Measurements from ENCODE around the gene SAP30BP. TPM values are rescaled to one million over a fixed set of nuclear protein-coding genes. Genes with fewer than 3 reads are reported as not detected.
A peak's percentile ranks its signal among the peaks of the same experiment; 100 is the strongest.

Gene SAP30BP
- total RNA-seq, 5 donors from 2014 or later (not counting 1 experiment from before 2014, with no cell fraction given): 124 to 191 (median 128) TPM

GRCh38 chr17:75743625-75744206, 76.6 kb downstream of the SAP30BP start:
- WGBS (ENCODE audit: insufficient coverage): 89% methylated on average over 22 of the region's 25 CpGs
- Mint-ChIP-seq H3K36me3 (no peaks in the 10 kb centered on the region), H3K27ac (no peak overlapping the region), H3K4me1 (peaks cover 3 to 6% (median 4%) of the 10 kb centered on the region in 3 donors), H3K4me3 (no peak overlapping the region), H3K27me3 (peaks cover 0 to 3% of the 10 kb centered on the region in 2 donors), H3K9me3 (no peaks in the 10 kb centered on the region)
- Histone ChIP-seq H3K36me3 (ENCODE audit: control insufficient read depth in 2 of 2, extremely low read depth in 1 of 2, insufficient read depth in 1 of 2, low read length in 1 of 2) (no peaks in the 10 kb centered on the region), H3K9me3 (no peaks in the 10 kb centered on the region), H3K27me3 (replicated peaks in 1 of 2; ENCODE audit: control insufficient read depth in 2 of 2, extremely low read depth in 1 of 2, insufficient read depth in 2 of 2, low read length in 1 of 2) (peaks cover 0 to 8% of the 10 kb centered on the region in 2 experiments), H3K27ac (ENCODE audit: low read length) (no peak overlapping the region), H3K4me3 (ENCODE audit: control insufficient read depth in 1 of 2, extremely low read depth in 1 of 2, low read length in 1 of 2) (no peak overlapping the region), H3K4me1 (ENCODE audit: control insufficient read depth in 1 of 2, extremely low read depth in 1 of 2, insufficient read depth in 2 of 2, low read length in 2 of 2) (peaks cover 0 to 7% of the 10 kb centered on the region in 2 experiments)
- ChIA-PET POLR2A (interaction anchor here in 1 of 2 donors (0.7 kb wide), 1 partner anchor 12 kb away, joined by 3 read pairs; no protein-coding TSS in a partner anchor), CTCF (no interaction called here)
- DNase-seq (no peak), ATAC-seq (replicated peaks in 1 of 4) (no peak)

GRCh38 chr17:75748706-75749105, 81.6 kb downstream of the SAP30BP start:
- H3K4me3 Mint-ChIP-seq: no peak overlapping the region
- ChIA-PET CTCF (interaction anchor here (0.6 to 4.0 kb wide), 12 partner anchors 16 to 631 kb away, joined by 3 to 49 read pairs (median 4); partner anchors contain the start of genes SMIM5 (in 2 of the 2), GALK1 (in 1 of the 2), RECQL5 (in 1 of the 2) and SAP30BP (in 1 of the 2)), POLR2A (interaction anchor here in 1 of 2 donors (0.6 kb wide), 1 partner anchor 27 kb away, joined by 3 read pairs; no protein-coding TSS in a partner anchor)
- Histone ChIP-seq H3K4me1 (ENCODE audit: control insufficient read depth in 1 of 2, extremely low read depth in 1 of 2, insufficient read depth in 2 of 2, low read length in 2 of 2) (peaks cover 0 to 23% of the 10 kb centered on the region in 2 experiments), H3K4me3 (ENCODE audit: control insufficient read depth in 1 of 2, extremely low read depth in 1 of 2, low read length in 1 of 2) (no peak overlapping the region), H3K27ac (ENCODE audit: low read length) (no peak overlapping the region), H3K9me3 (no peaks in the 10 kb centered on the region), H3K36me3 (ENCODE audit: control insufficient read depth in 2 of 2, extremely low read depth in 1 of 2, insufficient read depth in 1 of 2, low read length in 1 of 2) (no peaks in the 10 kb centered on the region), H3K27me3 (replicated peaks in 1 of 2; ENCODE audit: control insufficient read depth in 2 of 2, extremely low read depth in 1 of 2, insufficient read depth in 2 of 2, low read length in 1 of 2) (peaks cover 0 to 4% of the 10 kb centered on the region in 2 experiments)
- ATAC-seq (replicated peaks in 1 of 4) (no peak), DNase-seq (no peak)
- no peaks in the 10 kb centered on the region for H3K9me3 Mint-ChIP-seq
- peaks cover 12 to 15% (median 15%) of the 10 kb centered on the region in 3 donors for H3K4me1 Mint-ChIP-seq
- H3K36me3 Mint-ChIP-seq: no peaks in the 10 kb centered on the region
- no peak overlapping the region for H3K27ac Mint-ChIP-seq
- WGBS (ENCODE audit: insufficient coverage): 100% methylated on average over 1 of the region's 9 CpGs
- H3K27me3 Mint-ChIP-seq: peaks cover 0 to 3% of the 10 kb centered on the region in 2 donors

GRCh38 chr17:75749545-75750389, 82.6 kb downstream of the SAP30BP start:
- Mint-ChIP-seq H3K9me3 (no peaks in the 10 kb centered on the region), H3K4me3 (no peak overlapping the region), H3K36me3 (no peaks in the 10 kb centered on the region), H3K4me1 (peaks cover 16 to 21% (median 18%) of the 10 kb centered on the region in 3 donors), H3K27me3 (peaks cover 0 to 3% of the 10 kb centered on the region in 2 donors), H3K27ac (no peak overlapping the region)
- no peaks in the 10 kb centered on the region for H3K9me3 ChIP-seq
- ChIA-PET CTCF (interaction anchor here (0.6 to 4.0 kb wide), 14 partner anchors 10 to 320 kb away, joined by 3 to 49 read pairs (median 4); partner anchors contain the start of genes SMIM5 (in 2 of the 2), RECQL5 (in 1 of the 2) and SAP30BP (in 1 of the 2)), POLR2A (no interaction called here)
- H3K27ac ChIP-seq (ENCODE audit: low read length): no peak overlapping the region
- peak; percentile 60 to 70 (median 60) for ATAC-seq (replicated peaks in 1 of 4)
- peaks cover 0 to 34% of the 10 kb centered on the region in 2 experiments for H3K4me1 ChIP-seq (ENCODE audit: control insufficient read depth in 1 of 2, extremely low read depth in 1 of 2, insufficient read depth in 2 of 2, low read length in 2 of 2)
- peak; percentile 59 to 91 (median 83) for DNase-seq
- H3K27me3 ChIP-seq (replicated peaks in 1 of 2; ENCODE audit: control insufficient read depth in 2 of 2, extremely low read depth in 1 of 2, insufficient read depth in 2 of 2, low read length in 1 of 2): peaks cover 0 to 4% of the 10 kb centered on the region in 2 experiments
- no peaks in the 10 kb centered on the region for H3K36me3 ChIP-seq (ENCODE audit: control insufficient read depth in 2 of 2, extremely low read depth in 1 of 2, insufficient read depth in 1 of 2, low read length in 1 of 2)
- no peak overlapping the region for H3K4me3 ChIP-seq (ENCODE audit: control insufficient read depth in 1 of 2, extremely low read depth in 1 of 2, low read length in 1 of 2)
- WGBS (ENCODE audit: insufficient coverage): 17% methylated on average over 16 of the region's 20 CpGs

GRCh38 chr17:75750661-75751423, 83.7 kb downstream of the SAP30BP start:
- Mint-ChIP-seq H3K9me3 (no peaks in the 10 kb centered on the region), H3K27ac (no peak overlapping the region), H3K4me1 (peaks cover 19 to 24% (median 21%) of the 10 kb centered on the region in 3 donors), H3K27me3 (peaks cover 0 to 3% of the 10 kb centered on the region in 2 donors), H3K4me3 (no peak overlapping the region), H3K36me3 (no peaks in the 10 kb centered on the region)
- ATAC-seq (replicated peaks in 1 of 4) (no peak), DNase-seq (no peak)
- no peaks in the 10 kb centered on the region for H3K9me3 ChIP-seq
- H3K4me3 ChIP-seq (ENCODE audit: control insufficient read depth in 1 of 2, extremely low read depth in 1 of 2, low read length in 1 of 2): no peak overlapping the region
- CTCF ChIA-PET: interaction anchor here (0.6 to 2.0 kb wide), 6 partner anchors 32 to 614 kb away, joined by 3 to 7 read pairs (median 4); partner anchors contain the start of gene SMIM5 (in 1 of the 2)
- POLR2A ChIA-PET: interaction anchor here in 1 of 2 donors (0.5 kb wide), 1 partner anchor 21 kb away, joined by 3 read pairs; no protein-coding TSS in a partner anchor
- no peak overlapping the region for H3K27ac ChIP-seq (ENCODE audit: low read length)
- no peaks in the 10 kb centered on the region for H3K36me3 ChIP-seq (ENCODE audit: control insufficient read depth in 2 of 2, extremely low read depth in 1 of 2, insufficient read depth in 1 of 2, low read length in 1 of 2)
- H3K27me3 ChIP-seq (replicated peaks in 1 of 2; ENCODE audit: control insufficient read depth in 2 of 2, extremely low read depth in 1 of 2, insufficient read depth in 2 of 2, low read length in 1 of 2): peaks cover 0 to 4% of the 10 kb centered on the region in 2 experiments
- 90% methylated on average over 15 of the region's 23 CpGs for WGBS (ENCODE audit: insufficient coverage)
- peaks cover 0 to 37% of the 10 kb centered on the region in 2 experiments for H3K4me1 ChIP-seq (ENCODE audit: control insufficient read depth in 1 of 2, extremely low read depth in 1 of 2, insufficient read depth in 2 of 2, low read length in 2 of 2)

- ChIA-PET CTCF (interaction anchor here in 1 of 2 donors (0.6 to 2.1 kb wide), 3 partner anchors 13 to 95 kb away, joined by 5 to 15 read pairs (median 5); partner anchors contain the start of gene GALK1), POLR2A (interaction anchor here in 1 of 2 donors (0.5 kb wide), 1 partner anchor 20 kb away, joined by 3 read pairs; no protein-coding TSS in a partner anchor)
- DNase-seq: no peak
- Mint-ChIP-seq H3K27me3 (peaks cover 0 to 3% of the 10 kb centered on the region in 2 donors), H3K27ac (no peak overlapping the region), H3K4me1 (peaks cover 19 to 24% (median 21%) of the 10 kb centered on the region in 3 donors), H3K36me3 (no peaks in the 10 kb centered on the region), H3K9me3 (no peaks in the 10 kb centered on the region), H3K4me3 (no peak overlapping the region)
- Histone ChIP-seq H3K4me3 (ENCODE audit: control insufficient read depth in 1 of 2, extremely low read depth in 1 of 2, low read length in 1 of 2) (no peak overlapping the region), H3K4me1 (ENCODE audit: control insufficient read depth in 1 of 2, extremely low read depth in 1 of 2, insufficient read depth in 2 of 2, low read length in 2 of 2) (peaks cover 0 to 37% of the 10 kb centered on the region in 2 experiments), H3K27me3 (replicated peaks in 1 of 2; ENCODE audit: control insufficient read depth in 2 of 2, extremely low read depth in 1 of 2, insufficient read depth in 2 of 2, low read length in 1 of 2) (peaks cover 0 to 4% of the 10 kb centered on the region in 2 experiments), H3K9me3 (no peaks in the 10 kb centered on the region), H3K27ac (ENCODE audit: low read length) (no peak overlapping the region), H3K36me3 (ENCODE audit: control insufficient read depth in 2 of 2, extremely low read depth in 1 of 2, insufficient read depth in 1 of 2, low read length in 1 of 2) (no peaks in the 10 kb centered on the region)
- no peak for ATAC-seq (replicated peaks in 1 of 4)
- WGBS (ENCODE audit: insufficient coverage): 86% methylated on average over 13 of the region's 24 CpGs
Measured at GRCh38 chr17:75751676-75752404, 84.7 kb downstream of the SAP30BP start.

Measured in T-cell (primary cell).